Measurements from ENCODE around the gene CAPN10.

CAPN10 gene

DNA sequence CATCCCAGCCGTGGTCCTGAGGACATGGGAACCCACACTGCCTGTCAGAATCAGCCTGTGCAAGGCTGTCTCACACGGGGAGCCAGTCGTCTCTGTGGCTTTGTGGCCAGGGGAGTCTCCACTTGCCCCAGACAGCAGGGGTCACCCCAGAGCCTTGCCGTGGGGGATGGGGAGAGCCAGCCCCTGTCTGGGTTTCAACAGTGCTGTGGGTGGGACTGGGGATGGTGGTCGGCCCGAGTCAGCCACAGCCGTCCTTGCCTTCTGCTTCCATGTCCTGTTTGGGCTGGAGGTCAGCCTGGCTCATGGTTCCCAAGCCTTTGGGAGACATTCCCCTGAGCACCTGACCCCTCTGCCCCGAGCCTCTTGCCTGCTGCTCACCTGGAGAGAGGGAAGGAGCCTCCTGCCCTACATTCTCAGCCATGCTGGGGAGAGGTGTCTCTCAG is 58.3 kb downstream of the CAPN10 start:
- no peak for DNase-seq (ENCODE audit: low read depth)
- H3K4me3 ChIP-seq (ENCODE audit: control insufficient read depth, low read depth, low read length) = no peak overlapping the region
- TF ChIP-seq CTCF (IDR thresholded peaks at IDR 0.05; ENCODE audit: control insufficient read depth, insufficient read depth, low read depth, low read length, missing control alignments) = no peak

DNA sequence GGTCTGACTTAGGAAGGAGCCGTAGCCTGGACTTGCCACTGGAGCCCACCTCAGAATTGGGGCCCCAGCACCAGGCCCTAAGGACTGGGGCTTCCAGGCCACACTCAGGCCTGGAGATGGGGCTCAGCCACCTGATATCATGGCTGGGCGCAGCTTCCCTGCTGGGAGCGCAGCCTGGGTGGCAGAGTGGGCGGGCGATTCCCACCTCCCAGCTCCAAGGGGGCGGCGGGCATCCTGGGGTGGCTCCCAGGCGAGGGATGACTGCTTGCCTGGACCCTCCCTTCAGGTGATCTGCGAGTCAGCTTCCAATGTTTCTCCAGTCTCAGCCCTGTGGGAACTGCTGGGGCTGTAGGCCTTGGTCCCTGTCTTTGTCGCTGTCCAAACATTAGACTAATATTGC is 58.8 kb downstream of the CAPN10 start:
- TF ChIP-seq CTCF (IDR thresholded peaks at IDR 0.05; ENCODE audit: control insufficient read depth, insufficient read depth, low read depth, low read length, missing control alignments) = no peak
- DNase-seq (ENCODE audit: low read depth) = no peak
- no peak overlapping the region for H3K4me3 ChIP-seq (ENCODE audit: control insufficient read depth, low read depth, low read length)

DNA sequence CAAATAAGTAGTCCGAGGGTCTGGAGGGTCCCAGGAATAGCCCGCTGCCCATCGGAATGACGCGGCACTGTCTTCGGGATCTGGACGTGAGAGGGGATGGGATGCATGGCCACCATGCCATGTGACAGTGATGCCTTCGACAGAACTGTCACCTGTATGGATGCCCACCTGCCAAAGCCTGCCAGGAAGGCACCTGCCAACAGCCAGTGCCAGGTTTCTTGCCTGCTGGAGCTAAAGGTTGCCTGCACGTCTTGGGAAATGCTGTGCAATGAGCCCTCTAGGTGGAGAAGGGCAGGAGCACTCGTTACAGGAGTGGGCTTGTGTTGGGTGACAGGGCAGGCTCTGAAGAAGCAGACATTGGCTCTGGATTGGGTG is 59.3 kb downstream of the CAPN10 start:
- H3K4me3 ChIP-seq (ENCODE audit: control insufficient read depth, low read depth, low read length) = no peak overlapping the region
- no peak for DNase-seq (ENCODE audit: low read depth)
- TF ChIP-seq CTCF (IDR thresholded peaks at IDR 0.05; ENCODE audit: control insufficient read depth, insufficient read depth, low read depth, low read length, missing control alignments) = no peak

DNA sequence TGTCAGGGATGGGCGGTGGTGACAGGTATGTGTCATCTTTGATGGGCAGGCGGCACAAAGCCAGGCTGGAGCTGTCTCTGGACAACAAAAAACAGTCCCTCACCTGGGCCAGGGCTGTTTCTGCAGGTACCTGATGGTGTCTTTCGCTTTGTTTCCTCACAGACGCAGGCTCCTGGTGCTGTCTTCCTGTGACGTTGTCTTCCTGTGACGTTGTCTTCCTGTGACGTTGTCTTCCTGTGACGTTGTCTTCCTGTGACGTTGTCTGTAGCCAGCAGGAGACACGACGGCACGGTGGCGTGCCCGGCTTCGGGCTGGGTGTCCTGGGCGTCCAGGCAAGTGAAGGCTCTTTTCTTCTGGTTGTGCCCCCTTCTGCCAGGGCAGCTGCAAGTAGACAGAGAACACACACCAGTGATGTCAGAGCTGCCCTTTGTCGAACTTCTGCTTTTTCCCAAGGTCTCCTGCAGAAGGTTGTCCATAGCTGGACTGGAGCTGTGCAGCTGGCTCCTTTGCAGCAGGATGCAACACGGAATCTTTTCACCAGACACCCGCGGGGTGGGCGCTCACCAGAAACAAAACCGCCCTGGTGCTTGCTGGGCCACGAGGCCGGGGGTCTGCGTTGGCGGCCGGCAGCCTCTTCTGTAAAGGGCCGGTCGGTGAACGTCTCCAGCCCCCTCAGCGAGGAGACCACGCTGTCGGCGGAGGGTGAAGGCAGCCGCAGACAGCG is 59.8 kb downstream of the CAPN10 start:
- no peak overlapping the region for H3K4me3 ChIP-seq (ENCODE audit: control insufficient read depth, low read depth, low read length)
- TF ChIP-seq CTCF (IDR thresholded peaks at IDR 0.05; ENCODE audit: control insufficient read depth, insufficient read depth, low read depth, low read length, missing control alignments) = no peak
- no peak for DNase-seq (ENCODE audit: low read depth)

DNA sequence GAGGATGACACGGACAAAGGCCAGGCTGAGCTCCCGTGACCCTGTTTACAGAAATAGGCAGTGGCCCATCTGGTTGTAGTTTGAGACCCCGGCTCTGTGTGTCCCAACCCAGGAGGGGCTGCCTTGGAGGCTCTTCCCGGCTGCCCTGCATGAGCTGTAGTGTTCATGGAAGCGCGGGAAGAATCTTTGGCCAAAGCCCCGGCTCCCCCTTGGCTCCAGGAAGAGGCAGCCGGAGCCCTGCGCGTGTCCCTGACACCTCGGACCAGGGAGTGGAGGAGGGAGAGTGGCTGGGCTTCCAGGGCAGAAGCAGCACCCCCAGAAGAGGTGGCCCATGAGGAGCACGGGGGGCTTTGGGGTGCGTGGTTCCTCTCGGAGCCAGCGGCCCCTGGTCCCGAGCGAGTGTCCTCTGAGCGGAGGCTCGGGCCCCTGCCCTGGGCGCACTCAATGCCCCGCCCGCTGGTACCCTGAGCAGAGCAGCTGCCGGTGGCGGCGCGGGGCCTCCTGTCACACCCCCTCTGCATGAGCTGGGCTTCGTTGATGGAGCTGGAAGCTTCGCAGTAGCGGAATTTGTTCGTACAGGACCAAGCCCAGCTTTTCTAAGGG is 60.5 kb downstream of the CAPN10 start:
- no peak for DNase-seq (ENCODE audit: low read depth)
- H3K4me3 ChIP-seq (ENCODE audit: control insufficient read depth, low read depth, low read length) = no peak overlapping the region
- TF ChIP-seq CTCF (IDR thresholded peaks at IDR 0.05; ENCODE audit: control insufficient read depth, insufficient read depth, low read depth, low read length, missing control alignments) = no peak

GRCh38 chr2:240647503-240648154 is 61.1 kb downstream of the CAPN10 start:
- H3K4me3 ChIP-seq (ENCODE audit: control insufficient read depth, low read depth, low read length) = no peak overlapping the region
- TF ChIP-seq CTCF (IDR thresholded peaks at IDR 0.05; ENCODE audit: control insufficient read depth, insufficient read depth, low read depth, low read length, missing control alignments) = no peak
- no peak for DNase-seq (ENCODE audit: low read depth)

Data from AG09309 (cell line).